Brain microvascular endothelial cell (primary cell): Measurements from ENCODE around the gene TCF7L1.

Experiments used
- DNase-seq: peaks from one replicate; pipeline ENCODE4 v3.0.0-alpha.2; 2020
- H3K27ac ChIP-seq: fragments of 250-450 bp; sonication (Bioruptor Pico); 2 replicates; pipeline ENCODE4 v1.5.1; 2020; ENCODE audit warnings: mild to moderate bottlenecking, moderate library complexity
- H3K27me3 ChIP-seq: fragments of 250-450 bp; sonication (Bioruptor Pico); replicated peaks from 2 replicates; pipeline ENCODE4 v1.5.1; 2020; ENCODE audit warnings: mild to moderate bottlenecking
- H3K36me3 ChIP-seq: fragments of 250-450 bp; sonication (Bioruptor Pico); replicated peaks from 2 replicates; pipeline ENCODE4 v1.5.1; 2020; ENCODE audit warnings: mild to moderate bottlenecking
- H3K4me3 ChIP-seq: 2 replicates; pipeline ENCODE4 v1.5.1; 2011; ENCODE audit warnings: low read depth, mild to moderate bottlenecking, control low read depth, low read length, moderate library complexity
- in situ Hi-C: cut with HindIII; loops from 2 replicates; pipeline ENCODE4 v1.10.0; 2017; ENCODE audit warnings: low sequenced_read_pairs, low pct_ligation_motif_present
- TF ChIP-seq, protein P1 (sequence below): IDR thresholded peaks from 2 replicates; pipeline ENCODE4 v1.5.1; 2011; ENCODE audit warnings: low read depth, mild to moderate bottlenecking, moderate library complexity, low read length, control low read depth, inconsistent platforms; ENCODE audit errors: missing control alignments

TCF7L1 gene

DNA sequence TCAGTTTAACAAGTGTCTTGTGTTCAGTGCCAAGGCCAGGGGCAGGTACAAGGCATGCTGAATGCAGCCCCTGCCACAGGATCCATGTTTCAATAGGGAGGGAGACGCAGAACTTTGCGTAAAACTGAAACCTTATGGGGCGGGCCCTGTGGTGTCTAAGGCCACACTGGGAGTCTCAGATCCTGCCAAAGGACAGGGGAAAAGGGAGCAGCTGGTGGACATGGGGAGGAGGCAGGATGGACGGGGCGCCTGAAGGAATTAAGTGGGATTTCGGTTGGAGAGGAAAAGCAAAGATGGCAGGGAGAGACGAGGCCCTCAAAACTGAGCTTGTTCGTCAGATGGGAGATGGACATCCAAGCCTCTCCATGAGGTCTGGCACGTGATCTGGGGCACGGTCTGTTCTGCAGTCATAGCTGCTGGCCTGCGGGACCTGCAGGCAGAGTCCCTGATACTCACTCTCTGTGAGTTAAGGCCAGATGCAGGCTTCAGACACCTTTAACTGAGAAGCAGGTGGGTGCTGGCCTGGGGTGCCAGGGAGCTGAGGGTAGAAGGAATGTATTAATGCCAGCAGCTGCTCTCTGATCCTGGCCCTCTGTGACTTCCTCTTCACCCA is 48.8 kb downstream of the TCF7L1 start:
- no peak for DNase-seq
- Histone ChIP-seq H3K36me3 (no peaks in the 10 kb centered on the region), H3K27me3 (no peaks in the 10 kb centered on the region), H3K27ac (no peak overlapping the region), H3K4me3 (no peak overlapping the region)
- TF ChIP-seq, protein P1, sequence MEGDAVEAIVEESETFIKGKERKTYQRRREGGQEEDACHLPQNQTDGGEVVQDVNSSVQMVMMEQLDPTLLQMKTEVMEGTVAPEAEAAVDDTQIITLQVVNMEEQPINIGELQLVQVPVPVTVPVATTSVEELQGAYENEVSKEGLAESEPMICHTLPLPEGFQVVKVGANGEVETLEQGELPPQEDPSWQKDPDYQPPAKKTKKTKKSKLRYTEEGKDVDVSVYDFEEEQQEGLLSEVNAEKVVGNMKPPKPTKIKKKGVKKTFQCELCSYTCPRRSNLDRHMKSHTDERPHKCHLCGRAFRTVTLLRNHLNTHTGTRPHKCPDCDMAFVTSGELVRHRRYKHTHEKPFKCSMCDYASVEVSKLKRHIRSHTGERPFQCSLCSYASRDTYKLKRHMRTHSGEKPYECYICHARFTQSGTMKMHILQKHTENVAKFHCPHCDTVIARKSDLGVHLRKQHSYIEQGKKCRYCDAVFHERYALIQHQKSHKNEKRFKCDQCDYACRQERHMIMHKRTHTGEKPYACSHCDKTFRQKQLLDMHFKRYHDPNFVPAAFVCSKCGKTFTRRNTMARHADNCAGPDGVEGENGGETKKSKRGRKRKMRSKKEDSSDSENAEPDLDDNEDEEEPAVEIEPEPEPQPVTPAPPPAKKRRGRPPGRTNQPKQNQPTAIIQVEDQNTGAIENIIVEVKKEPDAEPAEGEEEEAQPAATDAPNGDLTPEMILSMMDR = no peak
- in situ Hi-C loops = no loop called here

DNA sequence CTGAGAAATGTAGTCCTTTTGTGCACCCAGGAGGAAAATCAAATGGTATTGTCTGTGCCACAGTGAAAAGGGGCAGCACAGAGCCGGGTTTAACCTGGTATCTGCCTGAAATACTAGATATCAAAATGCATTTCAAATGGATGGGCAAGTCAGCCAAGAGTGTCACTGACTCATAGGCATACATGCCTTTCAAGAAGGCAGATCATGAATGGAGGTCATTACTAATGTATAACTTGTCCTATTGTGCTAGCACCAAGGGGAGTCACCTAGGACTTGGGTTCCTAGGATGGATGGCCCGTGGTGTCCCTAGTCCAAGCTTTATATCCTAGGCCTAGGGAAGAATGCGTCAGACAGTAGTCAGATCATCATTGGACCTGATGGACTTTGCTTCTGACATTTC is 49.9 kb downstream of the TCF7L1 start:
- Histone ChIP-seq H3K4me3 (no peak overlapping the region), H3K27me3 (no peaks in the 10 kb centered on the region), H3K27ac (no peak overlapping the region), H3K36me3 (no peaks in the 10 kb centered on the region)
- no peak for DNase-seq
- TF ChIP-seq, protein P1 = no peak
- in situ Hi-C loops = no loop called here

DNA sequence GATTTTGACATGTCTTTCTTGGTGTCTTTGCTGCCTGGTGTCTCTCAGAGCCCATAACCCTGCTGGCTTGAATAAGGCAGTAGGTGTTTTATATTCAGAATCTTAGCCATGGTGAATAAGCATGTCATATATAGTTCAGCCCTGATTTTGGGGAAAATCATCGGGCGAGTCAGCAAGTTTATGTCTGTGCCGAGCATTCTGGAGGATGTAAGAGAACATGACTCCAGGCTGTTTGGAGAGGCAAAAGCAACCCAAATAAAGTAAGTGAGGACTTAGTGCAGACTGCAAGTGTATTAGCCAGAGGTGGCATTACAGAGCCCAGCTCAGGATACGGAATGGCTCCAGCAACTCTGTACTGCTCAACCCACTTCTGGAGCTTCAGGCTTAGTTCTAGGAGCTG is 50.3 kb downstream of the TCF7L1 start:
- no peak overlapping the region for H3K4me3 ChIP-seq
- no peak for DNase-seq
- no peaks in the 10 kb centered on the region for H3K36me3 ChIP-seq
- H3K27ac ChIP-seq = no peak overlapping the region
- H3K27me3 ChIP-seq = no peaks in the 10 kb centered on the region
- in situ Hi-C loops = no loop called here
- TF ChIP-seq, protein P1 = no peak

DNA sequence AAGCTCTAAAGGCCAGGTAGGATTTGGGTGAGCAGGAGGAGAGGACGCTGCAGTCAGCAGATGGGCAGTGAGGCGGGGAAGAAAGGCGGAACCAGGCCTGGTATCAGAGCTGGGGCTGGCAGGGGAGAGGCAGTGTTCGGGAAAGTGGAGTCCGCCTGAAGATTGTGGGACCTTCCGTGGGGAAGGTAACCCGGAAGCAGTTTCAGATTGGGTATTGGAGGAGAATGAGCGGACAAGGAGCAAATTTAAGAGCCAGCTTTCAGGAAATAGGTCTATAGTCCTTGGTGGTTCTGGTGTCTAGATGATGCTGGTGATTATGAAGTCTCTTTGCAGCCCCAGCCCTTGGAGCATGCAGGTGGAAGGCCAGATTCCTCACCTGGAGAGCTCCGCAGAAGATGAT is 51.0 kb downstream of the TCF7L1 start:
- Histone ChIP-seq H3K4me3 (no peak overlapping the region), H3K27ac (no peak overlapping the region), H3K36me3 (no peaks in the 10 kb centered on the region), H3K27me3 (no peaks in the 10 kb centered on the region)
- in situ Hi-C loops = no loop called here
- TF ChIP-seq, protein P1 = no peak
- no peak for DNase-seq

DNA sequence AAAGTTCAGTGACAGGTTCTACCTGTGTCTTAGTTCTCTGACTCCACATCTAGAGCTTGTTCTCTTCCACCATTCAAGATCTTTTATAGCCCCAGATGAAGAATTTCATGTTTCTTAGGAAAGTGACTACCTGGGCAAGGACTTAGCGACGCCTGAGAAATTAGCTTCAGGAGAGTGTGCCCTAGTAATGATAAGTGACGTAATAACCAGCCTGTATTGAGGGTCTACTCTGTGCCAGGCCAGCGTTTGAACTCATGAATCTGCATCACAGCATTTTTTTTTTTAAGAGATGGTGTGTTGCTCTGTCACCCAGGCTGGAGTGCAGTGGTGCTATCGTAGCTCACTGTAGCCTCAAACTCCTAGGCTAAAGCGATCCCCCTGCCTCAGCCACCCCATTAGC is 51.8 kb downstream of the TCF7L1 start:
- in situ Hi-C loops = no loop called here
- TF ChIP-seq, protein P1 = no peak
- no peak overlapping the region for H3K4me3 ChIP-seq
- DNase-seq = no peak
- no peaks in the 10 kb centered on the region for H3K27me3 ChIP-seq
- no peaks in the 10 kb centered on the region for H3K36me3 ChIP-seq
- no peak overlapping the region for H3K27ac ChIP-seq

DNA sequence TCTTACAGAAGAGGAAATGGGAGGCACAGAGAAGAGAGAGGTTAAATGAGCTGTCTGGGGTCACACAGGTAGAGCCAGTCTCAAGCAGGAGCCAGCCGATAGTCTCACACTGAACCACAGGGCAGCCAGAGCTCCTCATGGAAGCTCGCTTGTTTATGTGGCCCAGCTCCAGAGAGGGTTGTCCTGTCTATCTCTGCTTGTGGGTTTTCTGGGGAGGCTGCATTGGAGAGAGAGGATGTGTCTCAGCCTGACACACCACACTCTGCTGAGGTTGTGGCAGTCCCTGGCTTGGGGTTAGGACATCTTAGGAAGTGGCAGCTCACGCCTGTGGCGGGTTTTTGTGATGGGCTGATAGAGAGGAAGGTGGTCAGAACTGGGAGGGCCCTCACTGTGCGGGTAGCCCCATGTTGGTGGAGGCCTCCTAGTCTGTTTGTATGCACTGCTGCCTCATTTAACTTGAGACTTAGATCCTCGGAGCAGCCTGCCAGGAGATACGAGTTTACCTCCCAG is 52.3 kb downstream of the TCF7L1 start:
- TF ChIP-seq, protein P1 = no peak
- Histone ChIP-seq H3K36me3 (no peaks in the 10 kb centered on the region), H3K27ac (no peak overlapping the region), H3K27me3 (no peaks in the 10 kb centered on the region), H3K4me3 (no peak overlapping the region)
- in situ Hi-C loops = no loop called here
- no peak for DNase-seq
